ENCODE data around the gene ZFP90. TPM values are rescaled to one million over a fixed set of nuclear protein-coding genes. Genes with fewer than 3 reads are reported as not detected.

The ZFP90 gene
- total RNA-seq (10 to 100 TPM in 2 of 4 donors, 1 to 10 TPM in 2; 6.9 to 11.8 (median 10.1) TPM), polyA plus RNA-seq (10 to 100 TPM in 2 of 3 donors, 1 to 10 TPM in 1; 7.2 to 14.0 (median 10.8) TPM)
- long read RNA-seq, donor 1, partial matches to known transcripts, result 0 of 5 reads
- long read RNA-seq, donor 1, other reads (novel, unspliced or antisense), result 2 of 5 reads
- long read RNA-seq, donor 2, full-length matches to known transcripts, result 3 of 7 reads
- long read RNA-seq, donor 2, partial matches to known transcripts, result 0 of 7 reads
- long read RNA-seq, donor 2, other reads (novel, unspliced or antisense), result 4 of 7 reads

GRCh38 chr16:68538880-68539701, at the start of gene ZFP90:
TSS of gene ZFP90 (plus strand) at chr16:68539291. CDS start at chr16:68539793, 502 bp downstream.
- H3K4me1 ChIP-seq, result no peaks in the 10 kb centered on the region
- H3K27ac ChIP-seq, result peak within 1 kb of the TSS; percentile 80
- TF ChIP-seq, protein P1, sequence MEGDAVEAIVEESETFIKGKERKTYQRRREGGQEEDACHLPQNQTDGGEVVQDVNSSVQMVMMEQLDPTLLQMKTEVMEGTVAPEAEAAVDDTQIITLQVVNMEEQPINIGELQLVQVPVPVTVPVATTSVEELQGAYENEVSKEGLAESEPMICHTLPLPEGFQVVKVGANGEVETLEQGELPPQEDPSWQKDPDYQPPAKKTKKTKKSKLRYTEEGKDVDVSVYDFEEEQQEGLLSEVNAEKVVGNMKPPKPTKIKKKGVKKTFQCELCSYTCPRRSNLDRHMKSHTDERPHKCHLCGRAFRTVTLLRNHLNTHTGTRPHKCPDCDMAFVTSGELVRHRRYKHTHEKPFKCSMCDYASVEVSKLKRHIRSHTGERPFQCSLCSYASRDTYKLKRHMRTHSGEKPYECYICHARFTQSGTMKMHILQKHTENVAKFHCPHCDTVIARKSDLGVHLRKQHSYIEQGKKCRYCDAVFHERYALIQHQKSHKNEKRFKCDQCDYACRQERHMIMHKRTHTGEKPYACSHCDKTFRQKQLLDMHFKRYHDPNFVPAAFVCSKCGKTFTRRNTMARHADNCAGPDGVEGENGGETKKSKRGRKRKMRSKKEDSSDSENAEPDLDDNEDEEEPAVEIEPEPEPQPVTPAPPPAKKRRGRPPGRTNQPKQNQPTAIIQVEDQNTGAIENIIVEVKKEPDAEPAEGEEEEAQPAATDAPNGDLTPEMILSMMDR (IDR thresholded peaks at IDR 0.05), result no peak
- no peaks in the 10 kb centered on the region for H3K27me3 ChIP-seq (ENCODE audit: insufficient read depth in 3 of 3, low read length in 2 of 3)
- DNase-seq (peak; percentile 92 to 94), ATAC-seq (peak; percentile 98 to 100 (median 100))
- peak within 1 kb of the TSS; percentile 100 for H3K4me3 ChIP-seq
- intact Hi-C loops (cut with DNase I), result no loop called here
- peaks cover 3 to 31% of the 10 kb centered on the region in 2 donors for H3K36me3 ChIP-seq (ENCODE audit: insufficient read depth in 1 of 2, low read depth in 1 of 2)
- WGBS, 3 donors, result 1% methylated on average over 56 to 71 of the region's 71 CpGs
- no peaks in the 10 kb centered on the region for H3K9me3 ChIP-seq

DNA sequence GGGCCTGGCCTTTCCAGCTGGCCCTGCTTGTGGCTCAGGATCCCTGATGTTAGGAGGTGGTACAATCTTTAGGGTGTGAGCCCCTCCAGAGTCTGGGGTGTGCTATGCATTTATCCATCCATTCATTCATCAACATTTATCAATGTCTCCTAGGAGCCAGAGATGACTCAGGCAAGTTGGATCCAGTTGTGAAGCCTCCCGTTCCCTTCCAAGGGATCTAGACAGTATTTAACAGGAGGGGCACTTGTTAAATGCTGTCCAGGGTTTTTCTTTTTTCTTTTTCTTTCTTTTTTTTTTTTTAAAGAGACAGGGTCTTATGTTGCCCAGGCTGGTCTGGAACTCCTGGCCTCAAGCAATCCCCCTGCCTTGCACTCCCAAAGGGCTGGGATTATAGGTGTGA, 48.7 kb upstream of the ZFP90 start:
- H3K4me3 ChIP-seq, result no peak overlapping the region
- DNase-seq, result no peak
- no peaks in the 10 kb centered on the region for H3K27me3 ChIP-seq (ENCODE audit: insufficient read depth in 3 of 3, low read length in 2 of 3)
- H3K9me3 ChIP-seq, result no peaks in the 10 kb centered on the region
- WGBS, 3 donors, result 68 to 75% (median 69%) methylated on average over 1 of the region's 1 CpG
- intact Hi-C loops (cut with DNase I), result no loop called here
- ATAC-seq, result no peak
- no peaks in the 10 kb centered on the region for H3K36me3 ChIP-seq (ENCODE audit: insufficient read depth in 1 of 2, low read depth in 1 of 2)
- H3K27ac ChIP-seq, result no peak overlapping the region
- no peaks in the 10 kb centered on the region for H3K4me1 ChIP-seq
- TF ChIP-seq, protein P1 (IDR thresholded peaks at IDR 0.05), result no peak

DNA sequence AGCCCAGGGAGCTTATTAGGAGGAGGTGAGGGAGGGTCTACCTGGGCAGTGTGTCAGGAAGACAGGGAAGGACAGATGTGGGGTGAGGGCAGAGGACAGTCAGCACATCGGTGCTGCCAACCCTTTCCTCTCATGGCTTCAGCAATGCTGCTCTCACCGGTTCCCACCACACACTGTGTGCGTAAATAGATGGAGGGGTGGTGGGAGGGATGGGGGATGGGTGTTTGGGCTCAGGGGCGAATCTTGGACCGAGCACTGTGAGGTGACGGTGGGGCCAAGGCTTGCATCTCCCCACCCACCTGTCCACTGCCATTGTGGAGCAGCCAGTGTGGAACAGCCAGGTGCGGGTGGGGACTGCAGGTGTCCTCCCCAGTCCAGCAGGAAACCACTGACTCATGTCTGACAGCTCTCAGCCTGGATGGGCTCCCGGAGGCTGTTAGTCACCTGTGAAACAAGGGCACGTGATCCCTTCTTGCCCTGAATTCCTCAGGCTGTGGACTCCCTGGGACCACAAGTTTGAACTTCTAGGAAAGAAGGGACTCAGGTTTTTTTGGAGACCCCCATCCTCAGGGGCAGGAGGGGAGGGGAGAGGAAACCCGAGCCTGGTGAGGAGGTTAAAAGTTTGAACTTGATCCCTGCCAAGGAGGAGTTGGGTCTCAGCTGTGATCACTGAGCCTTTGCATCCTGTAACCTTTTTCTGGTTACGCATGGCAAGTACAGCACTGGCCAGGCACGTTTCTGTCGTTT, 48.1 kb upstream of the ZFP90 start:
- ATAC-seq (peak in 3 of 4 donors; percentile 41 to 74 (median 50)), DNase-seq (no peak)
- Histone ChIP-seq H3K4me3 (no peak overlapping the region), H3K9me3 (no peaks in the 10 kb centered on the region), H3K36me3 (ENCODE audit: insufficient read depth in 1 of 2, low read depth in 1 of 2) (no peaks in the 10 kb centered on the region), H3K4me1 (no peaks in the 10 kb centered on the region), H3K27ac (no peak overlapping the region), H3K27me3 (ENCODE audit: insufficient read depth in 3 of 3, low read length in 2 of 3) (no peaks in the 10 kb centered on the region)
- WGBS, 3 donors, result 47 to 50% (median 47%) methylated on average over 13 of the region's 13 CpGs
- TF ChIP-seq, protein P1 (IDR thresholded peaks at IDR 0.05), result no peak
- intact Hi-C loops (cut with DNase I), result no loop called here

DNA sequence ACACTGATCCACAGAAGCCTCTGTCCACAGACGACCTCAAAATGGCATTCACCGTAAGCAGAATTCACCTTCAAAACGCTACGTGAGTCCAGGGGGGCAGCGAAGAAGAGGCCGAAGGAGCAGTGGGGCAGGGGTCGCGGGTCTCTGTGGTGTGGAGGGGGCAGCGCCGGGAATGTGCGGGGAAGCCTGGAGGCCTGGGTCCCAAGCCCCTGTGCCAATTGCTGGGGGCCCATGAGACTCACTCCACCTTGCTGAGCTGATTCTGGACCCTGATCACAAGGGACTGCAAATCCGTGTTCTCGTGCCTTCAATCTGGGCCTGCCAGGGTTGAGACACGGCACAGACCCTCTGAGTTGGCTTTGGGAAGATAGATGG, 47.5 kb upstream of the ZFP90 start:
- no peak for ATAC-seq
- intact Hi-C loops (cut with DNase I), result no loop called here
- WGBS, 3 donors, result 68 to 80% (median 73%) methylated on average over 14 of the region's 14 CpGs
- no peaks in the 10 kb centered on the region for H3K36me3 ChIP-seq (ENCODE audit: insufficient read depth in 1 of 2, low read depth in 1 of 2)
- H3K27me3 ChIP-seq (ENCODE audit: insufficient read depth in 3 of 3, low read length in 2 of 3), result no peaks in the 10 kb centered on the region
- DNase-seq, result no peak
- no peak overlapping the region for H3K4me3 ChIP-seq
- TF ChIP-seq, protein P1 (IDR thresholded peaks at IDR 0.05), result no peak
- no peak overlapping the region for H3K27ac ChIP-seq
- no peaks in the 10 kb centered on the region for H3K4me1 ChIP-seq
- H3K9me3 ChIP-seq, result no peaks in the 10 kb centered on the region
